Gastrocnemius medialis (tissue), 4 donors: ENCODE data around the gene PTPRN2. TPM values are rescaled to one million over a fixed set of nuclear protein-coding genes. Genes with fewer than 3 reads are reported as not detected.

Experiments
- ATAC-seq, 2 donors: fragments of 150-250 bp; one replicate each; pipeline ENCODE4 v1.9.1; 2016
- DNase-seq, 2 donors: peaks; one replicate each; pipeline ENCODE4 v3.0.0-alpha.2; 2019
- H3K27ac ChIP-seq, 4 donors: fragments of 200-600 bp; sonication (generic); 1 replicate in 1 of 4; 2 replicates in 3 of 4; pipeline ENCODE4 v1.5.1; 2016 to 2018; ENCODE audit warnings: mild to moderate bottlenecking in 2 of 4, moderate library complexity in 1 of 4
- H3K27me3 ChIP-seq, 3 donors: fragments of 200-600 bp; sonication (generic) in 2 of 3; 1 replicate in 1 of 3; 2 replicates in 2 of 3; pipeline versions ENCODE4 v1.5.1 to v1.6.0; 2016 to 2019; ENCODE audit warnings: mild to moderate bottlenecking in 1 of 3, moderate library complexity in 1 of 3
- H3K36me3 ChIP-seq, 2 donors: fragments of 200-600 bp; sonication (generic) in 1 of 2; one replicate each; pipeline ENCODE4 v1.5.1; 2017 to 2018
- H3K4me1 ChIP-seq, 2 donors: fragments of 200-600 bp; sonication (generic) in 1 of 2; one replicate each; pipeline ENCODE4 v1.5.1; 2016 to 2017; ENCODE audit warnings: mild to moderate bottlenecking in 2 of 2
- H3K4me3 ChIP-seq, 4 donors: fragments of 200-600 bp; sonication (generic) in 3 of 4; 1 replicate in 1 of 4; 2 replicates in 3 of 4; pipeline ENCODE4 v1.5.1; 2016 to 2019; ENCODE audit warnings: mild to moderate bottlenecking in 2 of 4
- H3K9me3 ChIP-seq, 3 donors: fragments of 200-600 bp; sonication (generic) in 2 of 3; 1 replicate in 1 of 3; 2 replicates in 2 of 3; pipeline ENCODE4 v1.5.1; 2016 to 2019
- POLR2A ChIP-seq, 2 donors: fragments of 450-650 bp; IDR thresholded peaks; one replicate each; pipeline ENCODE4 v1.6.1; 2017; ENCODE audit warnings: antibody characterized with exemption in 2 of 2, mild to moderate bottlenecking in 2 of 2, moderate library complexity in 2 of 2
- in situ Hi-C, 4 donors: fragments of 200-750 bp; cut with MboI; loops; one replicate each; pipeline versions ENCODE4 v1.15.0 to v1.8.0; 2017; ENCODE audit warnings: low sequenced_read_pairs in 4 of 4
- intact Hi-C: fragments of 100-400 bp; cut with DNase I; formaldehyde crosslinking; loops from one replicate; pipeline ENCODE4 v1.15.1; 2023; ENCODE audit warnings: low total_unique reads
- total RNA-seq, 4 donors: library from RNA; depleted of rRNA; stranded (reverse); fragments of >200 nt; gene quantifications; one replicate each; pipeline versions ENCODE4 v1.1.0 to v1.2.3, GENCODE V29; 2016
- TF ChIP-seq, protein P1 (sequence below), 5 experiments: fragments of 450-650 bp in 3 of 5; fragments of 200-600 bp in 2 of 5; sonication (generic) in 2 of 5; IDR thresholded peaks in 4 of 5; conservative IDR thresholded peaks in 1 of 5; 1 replicate in 4 of 5; 2 replicates in 1 of 5; pipeline ENCODE4 v1.5.1; 2016 to 2019; ENCODE audit warnings: antibody characterized with exemption in 5 of 5, mild to moderate bottlenecking in 3 of 5, moderate library complexity in 3 of 5

The PTPRN2 gene
- total RNA-seq, 4 donors from 2014 or later: 0.66 to 0.85 (median 0.81) TPM

GRCh38 chr7:157846271-157846670 is 741.4 kb downstream of the PTPRN2 start:
- DNase-seq: no peak
- TF ChIP-seq, protein P1, sequence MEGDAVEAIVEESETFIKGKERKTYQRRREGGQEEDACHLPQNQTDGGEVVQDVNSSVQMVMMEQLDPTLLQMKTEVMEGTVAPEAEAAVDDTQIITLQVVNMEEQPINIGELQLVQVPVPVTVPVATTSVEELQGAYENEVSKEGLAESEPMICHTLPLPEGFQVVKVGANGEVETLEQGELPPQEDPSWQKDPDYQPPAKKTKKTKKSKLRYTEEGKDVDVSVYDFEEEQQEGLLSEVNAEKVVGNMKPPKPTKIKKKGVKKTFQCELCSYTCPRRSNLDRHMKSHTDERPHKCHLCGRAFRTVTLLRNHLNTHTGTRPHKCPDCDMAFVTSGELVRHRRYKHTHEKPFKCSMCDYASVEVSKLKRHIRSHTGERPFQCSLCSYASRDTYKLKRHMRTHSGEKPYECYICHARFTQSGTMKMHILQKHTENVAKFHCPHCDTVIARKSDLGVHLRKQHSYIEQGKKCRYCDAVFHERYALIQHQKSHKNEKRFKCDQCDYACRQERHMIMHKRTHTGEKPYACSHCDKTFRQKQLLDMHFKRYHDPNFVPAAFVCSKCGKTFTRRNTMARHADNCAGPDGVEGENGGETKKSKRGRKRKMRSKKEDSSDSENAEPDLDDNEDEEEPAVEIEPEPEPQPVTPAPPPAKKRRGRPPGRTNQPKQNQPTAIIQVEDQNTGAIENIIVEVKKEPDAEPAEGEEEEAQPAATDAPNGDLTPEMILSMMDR (IDR thresholded peaks at IDR 0.05 in 4 of 5, conservative IDR thresholded peaks at IDR 0.05 in 1 of 5): no peak
- no peak for TF ChIP-seq POLR2A (IDR thresholded peaks at IDR 0.05)
- Histone ChIP-seq H3K4me1 (no peaks in the 10 kb centered on the region), H3K27ac (no peak overlapping the region), H3K4me3 (no peak overlapping the region), H3K9me3 (no peaks in the 10 kb centered on the region), H3K27me3 (no peaks in the 10 kb centered on the region), H3K36me3 (no peaks in the 10 kb centered on the region)
- ATAC-seq: no peak
- intact Hi-C loops (no loop called here), in situ Hi-C loops (no loop called here)

GRCh38 chr7:157845203-157845835 is 742.3 kb downstream of the PTPRN2 start:
- intact Hi-C loops: no loop called here
- no peaks in the 10 kb centered on the region for H3K36me3 ChIP-seq
- no peaks in the 10 kb centered on the region for H3K4me1 ChIP-seq
- H3K9me3 ChIP-seq: no peaks in the 10 kb centered on the region
- ATAC-seq: no peak
- H3K27me3 ChIP-seq: no peaks in the 10 kb centered on the region
- no peak overlapping the region for H3K4me3 ChIP-seq
- no peak for DNase-seq
- TF ChIP-seq POLR2A (IDR thresholded peaks at IDR 0.05): no peak
- TF ChIP-seq, protein P1 (IDR thresholded peaks at IDR 0.05 in 4 of 5, conservative IDR thresholded peaks at IDR 0.05 in 1 of 5): no peak
- in situ Hi-C loops: no loop called here
- H3K27ac ChIP-seq: no peak overlapping the region

GRCh38 chr7:157844611-157845010 is 743.0 kb downstream of the PTPRN2 start:
- Histone ChIP-seq H3K4me3 (no peak overlapping the region), H3K4me1 (no peaks in the 10 kb centered on the region), H3K27ac (no peak overlapping the region), H3K9me3 (no peaks in the 10 kb centered on the region), H3K36me3 (no peaks in the 10 kb centered on the region), H3K27me3 (no peaks in the 10 kb centered on the region)
- in situ Hi-C loops: no loop called here
- TF ChIP-seq, protein P1 (IDR thresholded peaks at IDR 0.05 in 4 of 5, conservative IDR thresholded peaks at IDR 0.05 in 1 of 5): no peak
- TF ChIP-seq POLR2A (IDR thresholded peaks at IDR 0.05): no peak
- ATAC-seq (no peak), DNase-seq (no peak)
- intact Hi-C loops: no loop called here

DNA sequence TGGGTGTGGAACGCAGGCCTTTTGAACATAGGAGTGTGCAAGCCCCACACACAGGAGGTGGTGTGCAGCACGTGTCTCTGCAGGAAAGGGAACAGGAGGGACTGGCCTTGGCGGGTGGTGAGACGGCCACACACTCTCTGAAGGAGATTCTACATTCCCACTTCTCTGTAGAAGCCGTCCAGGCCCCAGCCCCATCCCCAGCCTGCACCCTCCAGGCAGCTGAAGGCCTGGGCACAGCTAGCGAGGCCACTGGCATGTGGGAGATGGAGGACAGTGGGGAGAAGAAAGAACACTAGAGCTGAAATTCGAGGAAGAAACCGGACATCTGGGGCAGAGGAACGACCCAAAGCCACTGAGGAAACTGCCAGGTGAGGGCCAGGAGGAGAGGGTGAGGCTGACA is 743.5 kb downstream of the PTPRN2 start:
- H3K27ac ChIP-seq: no peak overlapping the region
- no peak overlapping the region for H3K4me3 ChIP-seq
- in situ Hi-C loops (no loop called here), intact Hi-C loops (no loop called here)
- ATAC-seq (no peak), DNase-seq (no peak)
- no peaks in the 10 kb centered on the region for H3K4me1 ChIP-seq
- no peak for TF ChIP-seq POLR2A (IDR thresholded peaks at IDR 0.05)
- TF ChIP-seq, protein P1 (IDR thresholded peaks at IDR 0.05 in 4 of 5, conservative IDR thresholded peaks at IDR 0.05 in 1 of 5): no peak
- no peaks in the 10 kb centered on the region for H3K36me3 ChIP-seq
- no peaks in the 10 kb centered on the region for H3K9me3 ChIP-seq
- no peaks in the 10 kb centered on the region for H3K27me3 ChIP-seq
